Measurements from ENCODE around the gene SUGCT. TPM values are rescaled to one million over a fixed set of nuclear protein-coding genes. Genes with fewer than 3 reads are reported as not detected.
A peak's percentile ranks its signal among the peaks of the same experiment; 100 is the strongest.

The SUGCT gene
- total RNA-seq, 4 donors from 2014 or later, result 7.8 to 15.0 (median 12.8) TPM

- Histone ChIP-seq H3K4me3 (no peak overlapping the region), H3K27me3 (no peaks in the 10 kb centered on the region), H3K9me3 (peaks cover 0 to 4% (median 0%) of the 10 kb centered on the region in 4 donors), H3K4me1 (peaks cover 0 to 8% (median 0%) of the 10 kb centered on the region in 4 donors), H3K36me3 (no peaks in the 10 kb centered on the region), H3K27ac (replicated peaks in 1 of 4) (no peak overlapping the region)
- no peak for TF ChIP-seq EP300 (IDR thresholded peaks at IDR 0.05)
- no peak for TF ChIP-seq POLR2AphosphoS5 (IDR thresholded peaks at IDR 0.05)
- TF ChIP-seq CTCF (IDR thresholded peaks at IDR 0.05), result peak; percentile 53 to 64 (median 59)
- TF ChIP-seq POLR2A (IDR thresholded peaks at IDR 0.05; ENCODE audit: low read depth), result no peak
- WGBS, result 51% methylated on average over 17 of the region's 17 CpGs
- intact Hi-C loops (cut with DNase I), result loop anchor here (5.0 to 10.0 kb wide), 2 partner anchors 278 to 370 kb away; no protein-coding TSS in a partner anchor
- DNase-seq (ENCODE audit: extremely low spot score), result no peak
Observed at GRCh38 chr7:40604601-40605438, 470.0 kb downstream of the SUGCT start.

GRCh38 chr7:40608321-40609075 is 473.7 kb downstream of the SUGCT start:
- intact Hi-C loops (cut with DNase I), result loop anchor here (5.0 to 10.0 kb wide), 2 partner anchors 281 to 374 kb away; no protein-coding TSS in a partner anchor
- no peaks in the 10 kb centered on the region for H3K27me3 ChIP-seq
- DNase-seq (ENCODE audit: extremely low spot score), result no peak
- no peak overlapping the region for H3K4me3 ChIP-seq
- WGBS, result 94% methylated on average over 5 of the region's 5 CpGs
- no peak overlapping the region for H3K27ac ChIP-seq (replicated peaks in 1 of 4)
- no peak for TF ChIP-seq EP300 (IDR thresholded peaks at IDR 0.05)
- TF ChIP-seq POLR2A (IDR thresholded peaks at IDR 0.05; ENCODE audit: low read depth), result no peak
- TF ChIP-seq POLR2AphosphoS5 (IDR thresholded peaks at IDR 0.05), result no peak
- no peak for TF ChIP-seq CTCF (IDR thresholded peaks at IDR 0.05)
- peaks cover 0 to 8% (median 0%) of the 10 kb centered on the region in 4 donors for H3K4me1 ChIP-seq
- no peaks in the 10 kb centered on the region for H3K36me3 ChIP-seq
- no peaks in the 10 kb centered on the region for H3K9me3 ChIP-seq

GRCh38 chr7:40610461-40610860 is 475.7 kb downstream of the SUGCT start:
- 90% methylated on average over 4 of the region's 4 CpGs for WGBS

More at GRCh38 chr7:40610461-40610860, 475.7 kb downstream of the SUGCT start:
- H3K27ac ChIP-seq (replicated peaks in 1 of 4), result no peak overlapping the region
- H3K9me3 ChIP-seq, result no peaks in the 10 kb centered on the region
- no peaks in the 10 kb centered on the region for H3K27me3 ChIP-seq
- H3K36me3 ChIP-seq, result no peaks in the 10 kb centered on the region
- intact Hi-C loops (cut with DNase I), result no loop called here
- H3K4me3 ChIP-seq, result no peak overlapping the region
- DNase-seq (ENCODE audit: extremely low spot score), result no peak
- no peaks in the 10 kb centered on the region for H3K4me1 ChIP-seq
- no peak for TF ChIP-seq POLR2A (IDR thresholded peaks at IDR 0.05; ENCODE audit: low read depth)
- TF ChIP-seq POLR2AphosphoS5 (IDR thresholded peaks at IDR 0.05), result no peak
- no peak for TF ChIP-seq CTCF (IDR thresholded peaks at IDR 0.05)
- no peak for TF ChIP-seq EP300 (IDR thresholded peaks at IDR 0.05)

All from esophagus muscularis mucosa (tissue), 4 donors.